ENCODE data around the gene HERC4. TPM values are rescaled to one million over a fixed set of nuclear protein-coding genes. Genes with fewer than 3 reads are reported as not detected.

The HERC4 gene
- total RNA-seq, 2 donors from 2014 or later = 53.8 to 60.1 TPM

DNA sequence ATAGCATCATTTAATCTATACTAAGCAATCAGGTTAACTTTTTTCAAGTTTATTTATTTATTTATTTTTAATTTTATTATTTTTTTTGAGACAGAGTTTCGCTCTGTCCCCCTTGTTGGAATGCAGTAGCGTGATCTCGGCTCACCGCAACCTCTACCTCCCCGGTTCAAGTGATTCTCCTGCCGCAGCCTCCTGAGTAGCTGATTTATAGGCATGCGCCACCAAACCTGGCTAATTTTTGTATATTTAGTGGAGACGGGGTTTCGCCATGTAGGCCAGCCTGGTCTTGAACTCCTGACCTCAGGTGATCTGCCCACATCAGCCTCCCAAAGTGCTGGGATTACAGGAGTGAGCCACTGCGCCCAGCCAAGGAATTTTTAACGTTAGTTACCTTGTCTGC is 33.6 kb upstream of the HERC4 start:
- no peak overlapping the region for H3K4me3 Mint-ChIP-seq
- Histone ChIP-seq H3K27me3 (ENCODE audit: control insufficient read depth, insufficient read depth, low read length, poor library complexity, severe bottlenecking) (no peaks in the 10 kb centered on the region), H3K4me1 (ENCODE audit: control insufficient read depth, insufficient read depth, low read length) (peaks cover 3% of the 10 kb centered on the region), H3K9me3 (ENCODE audit: control insufficient read depth, low read length) (no peaks in the 10 kb centered on the region), H3K27ac (ENCODE audit: low read depth, low read length) (no peak overlapping the region), H3K36me3 (ENCODE audit: control insufficient read depth, insufficient read depth, low read length) (no peaks in the 10 kb centered on the region), H3K4me3 (ENCODE audit: low read length) (no peak overlapping the region), H3K9ac (ENCODE audit: extremely low read depth, low read length, poor library complexity, severe bottlenecking) (no peak overlapping the region)
- TF ChIP-seq, protein P1, sequence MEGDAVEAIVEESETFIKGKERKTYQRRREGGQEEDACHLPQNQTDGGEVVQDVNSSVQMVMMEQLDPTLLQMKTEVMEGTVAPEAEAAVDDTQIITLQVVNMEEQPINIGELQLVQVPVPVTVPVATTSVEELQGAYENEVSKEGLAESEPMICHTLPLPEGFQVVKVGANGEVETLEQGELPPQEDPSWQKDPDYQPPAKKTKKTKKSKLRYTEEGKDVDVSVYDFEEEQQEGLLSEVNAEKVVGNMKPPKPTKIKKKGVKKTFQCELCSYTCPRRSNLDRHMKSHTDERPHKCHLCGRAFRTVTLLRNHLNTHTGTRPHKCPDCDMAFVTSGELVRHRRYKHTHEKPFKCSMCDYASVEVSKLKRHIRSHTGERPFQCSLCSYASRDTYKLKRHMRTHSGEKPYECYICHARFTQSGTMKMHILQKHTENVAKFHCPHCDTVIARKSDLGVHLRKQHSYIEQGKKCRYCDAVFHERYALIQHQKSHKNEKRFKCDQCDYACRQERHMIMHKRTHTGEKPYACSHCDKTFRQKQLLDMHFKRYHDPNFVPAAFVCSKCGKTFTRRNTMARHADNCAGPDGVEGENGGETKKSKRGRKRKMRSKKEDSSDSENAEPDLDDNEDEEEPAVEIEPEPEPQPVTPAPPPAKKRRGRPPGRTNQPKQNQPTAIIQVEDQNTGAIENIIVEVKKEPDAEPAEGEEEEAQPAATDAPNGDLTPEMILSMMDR (conservative IDR thresholded peaks at IDR 0.05) = no peak
- no peaks in the 10 kb centered on the region for H3K36me3 Mint-ChIP-seq (ENCODE audit: low read depth)
- H3K27ac Mint-ChIP-seq = no peak overlapping the region
- DNase-seq = no peak
- WGBS, 2 experiments (ENCODE audit: insufficient coverage in 1 of 2, insufficient read length in 1 of 2) = 87 to 94% methylated on average over 5 to 11 of the region's 11 CpGs
- H3K9me3 Mint-ChIP-seq = no peaks in the 10 kb centered on the region
- H3K27me3 Mint-ChIP-seq (ENCODE audit: insufficient read depth) = no peaks in the 10 kb centered on the region
- H3K4me1 Mint-ChIP-seq = peaks cover 3% of the 10 kb centered on the region

DNA sequence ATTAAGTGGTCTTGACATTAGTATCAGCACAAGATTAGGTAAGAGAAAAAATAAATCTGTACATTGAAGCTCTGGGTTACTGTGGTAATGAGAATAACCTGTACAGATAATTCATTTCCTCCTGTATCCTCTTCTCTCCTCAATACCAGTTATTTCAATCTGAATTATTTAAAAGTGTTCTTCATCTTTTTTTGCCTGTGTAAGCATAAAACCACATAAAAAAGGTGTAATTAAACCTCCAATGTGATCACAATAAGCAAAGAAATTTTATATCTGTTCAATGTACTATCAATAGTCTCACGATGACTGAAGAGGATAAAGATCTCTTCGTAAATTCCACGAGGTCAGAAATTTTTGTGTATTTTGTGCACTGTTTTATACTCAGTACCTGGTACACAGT is 33.0 kb upstream of the HERC4 start:
- WGBS, 2 experiments (ENCODE audit: insufficient coverage in 1 of 2, insufficient read length in 1 of 2) = 84 to 95% methylated on average over 2 to 3 of the region's 3 CpGs
- H3K27me3 ChIP-seq (ENCODE audit: control insufficient read depth, insufficient read depth, low read length, poor library complexity, severe bottlenecking) = no peaks in the 10 kb centered on the region
- no peak overlapping the region for H3K4me3 ChIP-seq (ENCODE audit: low read length)
- no peak for DNase-seq
- H3K4me1 ChIP-seq (ENCODE audit: control insufficient read depth, insufficient read depth, low read length) = peaks cover 3% of the 10 kb centered on the region
- Mint-ChIP-seq H3K4me3 (no peak overlapping the region), H3K27ac (no peak overlapping the region), H3K27me3 (ENCODE audit: insufficient read depth) (no peaks in the 10 kb centered on the region), H3K9me3 (no peaks in the 10 kb centered on the region), H3K4me1 (peaks cover 3% of the 10 kb centered on the region), H3K36me3 (ENCODE audit: low read depth) (no peaks in the 10 kb centered on the region)
- TF ChIP-seq, protein P1 (conservative IDR thresholded peaks at IDR 0.05) = no peak
- no peak overlapping the region for H3K27ac ChIP-seq (ENCODE audit: low read depth, low read length)
- H3K9me3 ChIP-seq (ENCODE audit: control insufficient read depth, low read length) = no peaks in the 10 kb centered on the region
- no peaks in the 10 kb centered on the region for H3K36me3 ChIP-seq (ENCODE audit: control insufficient read depth, insufficient read depth, low read length)
- no peak overlapping the region for H3K9ac ChIP-seq (ENCODE audit: extremely low read depth, low read length, poor library complexity, severe bottlenecking)

DNA sequence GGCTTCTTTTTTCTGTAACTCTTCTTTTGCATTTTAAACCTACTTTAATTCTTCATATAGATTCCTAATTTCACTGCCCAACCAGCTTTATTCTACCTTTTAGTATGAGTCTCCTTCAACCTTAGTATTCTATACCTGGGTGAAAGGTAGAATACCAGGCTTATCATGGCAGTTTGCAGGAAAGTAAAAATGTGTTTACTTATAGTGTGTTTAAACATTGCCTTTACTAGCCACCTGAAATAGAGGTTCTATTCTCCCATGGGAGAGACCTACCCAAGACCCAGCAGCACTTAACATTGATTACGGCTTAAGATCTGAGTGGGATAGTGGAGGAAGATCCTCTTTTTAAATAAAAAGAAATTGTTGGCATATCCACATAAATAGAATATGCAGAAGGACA is 32.6 kb upstream of the HERC4 start:
- Histone ChIP-seq H3K27me3 (ENCODE audit: control insufficient read depth, insufficient read depth, low read length, poor library complexity, severe bottlenecking) (no peaks in the 10 kb centered on the region), H3K4me1 (ENCODE audit: control insufficient read depth, insufficient read depth, low read length) (peaks cover 3% of the 10 kb centered on the region), H3K9me3 (ENCODE audit: control insufficient read depth, low read length) (no peaks in the 10 kb centered on the region), H3K4me3 (ENCODE audit: low read length) (no peak overlapping the region), H3K9ac (ENCODE audit: extremely low read depth, low read length, poor library complexity, severe bottlenecking) (no peak overlapping the region), H3K27ac (ENCODE audit: low read depth, low read length) (no peak overlapping the region), H3K36me3 (ENCODE audit: control insufficient read depth, insufficient read depth, low read length) (no peaks in the 10 kb centered on the region)
- H3K4me1 Mint-ChIP-seq = peaks cover 3% of the 10 kb centered on the region
- H3K27ac Mint-ChIP-seq = no peak overlapping the region
- H3K27me3 Mint-ChIP-seq (ENCODE audit: insufficient read depth) = no peaks in the 10 kb centered on the region
- H3K9me3 Mint-ChIP-seq = no peaks in the 10 kb centered on the region
- TF ChIP-seq, protein P1 (conservative IDR thresholded peaks at IDR 0.05) = no peak
- no peak for DNase-seq
- H3K4me3 Mint-ChIP-seq = no peak overlapping the region
- no peaks in the 10 kb centered on the region for H3K36me3 Mint-ChIP-seq (ENCODE audit: low read depth)
- WGBS, 2 experiments (ENCODE audit: insufficient coverage in 1 of 2, insufficient read length in 1 of 2) = no CpG with 5 or more reads among the region's 1 CpG
